Suprapubic skin (tissue), 4 donors: Measurements from ENCODE around the gene ATP6V1E1.

Source experiments
- CTCF ChIP-seq, 2 donors: fragments of 200-600 bp in 1 of 2; fragments of 450-650 bp in 1 of 2; sonication (generic) in 1 of 2; IDR thresholded peaks; one replicate each; pipeline ENCODE4 v1.5.1; 2016 to 2019; ENCODE audit warnings: antibody characterized with exemption in 2 of 2, mild to moderate bottlenecking in 1 of 2, moderate library complexity in 1 of 2
- EP300 ChIP-seq: sonication (generic); formaldehyde crosslinking; IDR thresholded peaks from one replicate; pipeline ENCODE4 v1.6.1; 2017; ENCODE audit warnings: antibody characterized with exemption
- POLR2AphosphoS5 ChIP-seq, 3 donors: sonication (generic); formaldehyde crosslinking; IDR thresholded peaks; one replicate each; pipeline ENCODE4 v1.6.1; 2017; ENCODE audit warnings: antibody characterized with exemption in 3 of 3

- TF ChIP-seq EP300: no peak
- no peak for TF ChIP-seq CTCF (IDR thresholded peaks at IDR 0.05)
- no peak for TF ChIP-seq POLR2AphosphoS5 (IDR thresholded peaks at IDR 0.05)
Measured at GRCh38 chr22:17587629-17588028, 40.9 kb downstream of the ATP6V1E1 start.
